ENCODE data around the gene ABL2. TPM values are rescaled to one million over a fixed set of nuclear protein-coding genes. Genes with fewer than 3 reads are reported as not detected.

ABL2 gene
- total and polyA plus RNA-seq, 9 of the 15 experiments (the other 6 are each of a cell fraction or from before 2014, with no cell fraction given): 1.4 to 15.0 (median 8.6) TPM

- TF ChIP-seq ZNF280A (IDR thresholded peaks at IDR 0.05; ENCODE audit: low read depth, partially characterized antibody) (peak; percentile 10), ATF7 (IDR thresholded peaks at IDR 0.05) (peak; percentile 39), HDAC8 (tag; IDR thresholded peaks at IDR 0.05) (0 out of 2 replicates have a peak, but pooled peaks have one; percentile 53), ZMIZ1 (IDR thresholded peaks at IDR 0.05; ENCODE audit: low read depth in 2 of 2, low read length in 2 of 2) (no peak), SMAD3 (CRISPR knock-in tag; conservative IDR thresholded peaks at IDR 0.05) (peak; percentile 76; the same call in 1 of the 2 replicates), GTF2A2 (tag; IDR thresholded peaks at IDR 0.05) (peak; percentile 42; the same call in 1 of the 2 replicates), DDX20 (tag; IDR thresholded peaks at IDR 0.05; ENCODE audit: low read depth) (0 out of 2 replicates have a peak, but pooled peaks have one; percentile 55), LEF1 (IDR thresholded peaks at IDR 0.05) (no peak), SMAD4 (CRISPR knock-in tag; conservative IDR thresholded peaks at IDR 0.05) (peak; percentile 87; the same call in 1 of the 2 replicates), ZNF668 (CRISPR knock-in tag; IDR thresholded peaks at IDR 0.05) (peak; percentile 60; the same call in 1 of the 2 replicates), ZNF740 (CRISPR knock-in tag; IDR thresholded peaks at IDR 0.05) (no peak), ZNF740 (tag; IDR thresholded peaks at IDR 0.05) (peak in 1 of 2 experiments; percentile 81; a peak in 2 of 4 replicates), ZBTB9 (CRISPR knock-in tag; IDR thresholded peaks at IDR 0.05) (0 out of 2 replicates have a peak, but pooled peaks have one; percentile 20), TARDBP (IDR thresholded peaks at IDR 0.05) (no peak), CEBPG (CRISPR knock-in tag; IDR thresholded peaks at IDR 0.05) (peak; percentile 94), CEBPG (tag; conservative IDR thresholded peaks at IDR 0.05 in 1 of 2, IDR thresholded peaks at IDR 0.05 in 1 of 2) (peak; percentile 89 to 96), HEY1 (CRISPR knock-in tag; IDR thresholded peaks at IDR 0.05; ENCODE audit: borderline replicate concordance) (no peak), ZNF41 (CRISPR knock-in tag; conservative IDR thresholded peaks at IDR 0.05) (0 out of 2 replicates have a peak, but pooled peaks have one; percentile 12), EP300 (IDR thresholded peaks at IDR 0.05; ENCODE audit: low read length) (peak; percentile 14; the same call in 1 of the 2 replicates)
These were observed 170.7 kb downstream of the ABL2 start (continued) for GRCh38 chr1:179058487-179059483.
